Measurements from ENCODE around the gene MORN1. TPM values are rescaled to one million over a fixed set of nuclear protein-coding genes. Genes with fewer than 3 reads are reported as not detected.

MORN1 gene
- total RNA-seq, 2 experiments from 2014 or later = 5.9 to 6.6 TPM

- H3K4me3 Mint-ChIP-seq = peak overlapping the region; percentile 90
- TF ChIP-seq, protein P1, sequence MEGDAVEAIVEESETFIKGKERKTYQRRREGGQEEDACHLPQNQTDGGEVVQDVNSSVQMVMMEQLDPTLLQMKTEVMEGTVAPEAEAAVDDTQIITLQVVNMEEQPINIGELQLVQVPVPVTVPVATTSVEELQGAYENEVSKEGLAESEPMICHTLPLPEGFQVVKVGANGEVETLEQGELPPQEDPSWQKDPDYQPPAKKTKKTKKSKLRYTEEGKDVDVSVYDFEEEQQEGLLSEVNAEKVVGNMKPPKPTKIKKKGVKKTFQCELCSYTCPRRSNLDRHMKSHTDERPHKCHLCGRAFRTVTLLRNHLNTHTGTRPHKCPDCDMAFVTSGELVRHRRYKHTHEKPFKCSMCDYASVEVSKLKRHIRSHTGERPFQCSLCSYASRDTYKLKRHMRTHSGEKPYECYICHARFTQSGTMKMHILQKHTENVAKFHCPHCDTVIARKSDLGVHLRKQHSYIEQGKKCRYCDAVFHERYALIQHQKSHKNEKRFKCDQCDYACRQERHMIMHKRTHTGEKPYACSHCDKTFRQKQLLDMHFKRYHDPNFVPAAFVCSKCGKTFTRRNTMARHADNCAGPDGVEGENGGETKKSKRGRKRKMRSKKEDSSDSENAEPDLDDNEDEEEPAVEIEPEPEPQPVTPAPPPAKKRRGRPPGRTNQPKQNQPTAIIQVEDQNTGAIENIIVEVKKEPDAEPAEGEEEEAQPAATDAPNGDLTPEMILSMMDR (IDR thresholded peaks at IDR 0.05) = no peak
- no peaks in the 10 kb centered on the region for H3K9me3 Mint-ChIP-seq
- ChIA-PET CTCF (no interaction called here), POLR2A (interaction anchor here (1.2 to 8.0 kb wide), 4 partner anchors 10 to 135 kb away, joined by 4 to 36 read pairs (median 14); no protein-coding TSS in a partner anchor)
- peaks cover 33% of the 10 kb centered on the region for H3K4me1 Mint-ChIP-seq (ENCODE audit: low read depth)
- intact Hi-C loops (cut with micrococcal nuclease) = loop anchor here (5.0 kb wide), 1 partner anchor 135 kb away; no protein-coding TSS in a partner anchor
- H3K27ac Mint-ChIP-seq = peak overlapping the region; percentile 87
- ATAC-seq (peak; percentile 8), DNase-seq (no peak)
- no peaks in the 10 kb centered on the region for H3K27me3 Mint-ChIP-seq
- peaks cover 11% of the 10 kb centered on the region for H3K36me3 Mint-ChIP-seq (ENCODE audit: low read depth)
Observed at GRCh38 chr1:2411801-2412394, 20.5 kb upstream of the MORN1 start.

- Mint-ChIP-seq H3K4me3 (no peak overlapping the region), H3K27me3 (no peaks in the 10 kb centered on the region), H3K27ac (no peak overlapping the region), H3K4me1 (ENCODE audit: low read depth) (peaks cover 15% of the 10 kb centered on the region), H3K36me3 (ENCODE audit: low read depth) (peaks cover 14% of the 10 kb centered on the region), H3K9me3 (no peaks in the 10 kb centered on the region)
- DNase-seq (no peak), ATAC-seq (no peak)
- intact Hi-C loops (cut with micrococcal nuclease) = loop anchor here (5.0 kb wide), 1 partner anchor 138 kb away; no protein-coding TSS in a partner anchor
- POLR2A ChIA-PET = interaction anchor here (1.0 to 8.0 kb wide), 5 partner anchors 12 to 145 kb away, joined by 3 to 36 read pairs (median 3); partner anchors contain the start of gene HES5
- CTCF ChIA-PET = interaction anchor here (0.9 to 1.5 kb wide), 2 partner anchors 19 to 215 kb away, joined by 4 to 5 read pairs; partner anchors contain the start of genes FAAP20, MORN1 and RER1
- TF ChIP-seq, protein P1 (IDR thresholded peaks at IDR 0.05) = no peak
Observed at GRCh38 chr1:2409745-2410144, 18.4 kb upstream of the MORN1 start.

GRCh38 chr1:2408859-2409276, 17.5 kb upstream of the MORN1 start:
- H3K4me3 Mint-ChIP-seq = no peak overlapping the region
- POLR2A ChIA-PET = interaction anchor here (1.0 to 8.0 kb wide), 2 partner anchors 11 to 25 kb away, joined by 3 to 36 read pairs; no protein-coding TSS in a partner anchor

DNA sequence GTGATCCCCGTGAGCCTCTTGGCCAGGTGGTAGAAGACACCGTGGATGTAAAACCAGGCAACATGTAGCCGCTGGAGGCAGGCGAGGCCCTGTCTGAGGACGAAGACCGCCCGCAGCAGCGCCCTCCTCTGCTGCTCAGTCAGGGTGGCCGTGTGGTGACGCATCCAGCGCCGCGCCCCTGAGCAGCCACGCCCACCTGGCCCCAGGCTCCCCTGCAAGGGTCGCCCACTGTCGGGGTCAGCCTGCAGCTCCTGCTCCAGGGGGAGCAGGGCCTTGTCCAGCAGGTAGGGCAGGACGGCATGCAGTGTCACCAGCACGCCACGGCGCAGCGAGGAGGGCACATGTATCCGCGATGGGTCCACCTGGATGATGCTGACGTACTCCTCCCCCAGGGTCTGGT, 17.1 kb upstream of the MORN1 start:
- Mint-ChIP-seq H3K36me3 (ENCODE audit: low read depth) (peaks cover 20% of the 10 kb centered on the region), H3K4me1 (ENCODE audit: low read depth) (peaks cover 7% of the 10 kb centered on the region), H3K27me3 (no peaks in the 10 kb centered on the region), H3K9me3 (no peaks in the 10 kb centered on the region), H3K27ac (no peak overlapping the region), H3K4me3 (no peak overlapping the region)
- POLR2A ChIA-PET = interaction anchor here (0.8 to 8.0 kb wide), 3 partner anchors 10 to 148 kb away, joined by 3 to 36 read pairs (median 4); partner anchors contain the start of gene TNFRSF14
- intact Hi-C loops (cut with micrococcal nuclease) = no loop called here
- CTCF ChIA-PET = no interaction called here
- ATAC-seq = no peak
- TF ChIP-seq, protein P1 (IDR thresholded peaks at IDR 0.05) = no peak
- DNase-seq = no peak

More at GRCh38 chr1:2408859-2409276, 17.5 kb upstream of the MORN1 start:
- DNase-seq (no peak), ATAC-seq (no peak)
- H3K4me1 Mint-ChIP-seq (ENCODE audit: low read depth) = peaks cover 7% of the 10 kb centered on the region
- peaks cover 18% of the 10 kb centered on the region for H3K36me3 Mint-ChIP-seq (ENCODE audit: low read depth)
- TF ChIP-seq, protein P1 (IDR thresholded peaks at IDR 0.05) = no peak
- no peak overlapping the region for H3K27ac Mint-ChIP-seq
- no peaks in the 10 kb centered on the region for H3K27me3 Mint-ChIP-seq
- intact Hi-C loops (cut with micrococcal nuclease) = no loop called here
- CTCF ChIA-PET = interaction anchor here (1.5 kb wide), 1 partner anchor 18 kb away, joined by 4 read pairs; the partner anchor contains the start of genes MORN1 and RER1
- H3K9me3 Mint-ChIP-seq = no peaks in the 10 kb centered on the region

GRCh38 chr1:2407991-2408275, 16.6 kb upstream of the MORN1 start:
- POLR2A ChIA-PET = interaction anchor here (0.8 to 8.0 kb wide), 3 partner anchors 10 to 148 kb away, joined by 3 to 36 read pairs (median 4); partner anchors contain the start of gene TNFRSF14
- H3K9me3 Mint-ChIP-seq = no peaks in the 10 kb centered on the region
- peaks cover 20% of the 10 kb centered on the region for H3K36me3 Mint-ChIP-seq (ENCODE audit: low read depth)
- H3K4me1 Mint-ChIP-seq (ENCODE audit: low read depth) = peaks cover 7% of the 10 kb centered on the region
- DNase-seq (no peak), ATAC-seq (no peak)
- H3K27me3 Mint-ChIP-seq = no peaks in the 10 kb centered on the region
- CTCF ChIA-PET = no interaction called here
- intact Hi-C loops (cut with micrococcal nuclease) = no loop called here
- TF ChIP-seq, protein P1 (IDR thresholded peaks at IDR 0.05) = no peak
- no peak overlapping the region for H3K4me3 Mint-ChIP-seq
- H3K27ac Mint-ChIP-seq = no peak overlapping the region

Measured in activated CD8-positive, alpha-beta T cell treated with anti-CD3 and anti-CD28 coated beads for 36 hours (primary cell).